ENCODE results near the gene DHRS3.
"Not testable (repeated sequence)": the region's sequence is repeated elsewhere in the genome, so short reads cannot be mapped to it uniquely, and the experiment has no call there.

Gene DHRS3, protein sequence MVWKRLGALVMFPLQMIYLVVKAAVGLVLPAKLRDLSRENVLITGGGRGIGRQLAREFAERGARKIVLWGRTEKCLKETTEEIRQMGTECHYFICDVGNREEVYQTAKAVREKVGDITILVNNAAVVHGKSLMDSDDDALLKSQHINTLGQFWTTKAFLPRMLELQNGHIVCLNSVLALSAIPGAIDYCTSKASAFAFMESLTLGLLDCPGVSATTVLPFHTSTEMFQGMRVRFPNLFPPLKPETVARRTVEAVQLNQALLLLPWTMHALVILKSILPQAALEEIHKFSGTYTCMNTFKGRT

DNA sequence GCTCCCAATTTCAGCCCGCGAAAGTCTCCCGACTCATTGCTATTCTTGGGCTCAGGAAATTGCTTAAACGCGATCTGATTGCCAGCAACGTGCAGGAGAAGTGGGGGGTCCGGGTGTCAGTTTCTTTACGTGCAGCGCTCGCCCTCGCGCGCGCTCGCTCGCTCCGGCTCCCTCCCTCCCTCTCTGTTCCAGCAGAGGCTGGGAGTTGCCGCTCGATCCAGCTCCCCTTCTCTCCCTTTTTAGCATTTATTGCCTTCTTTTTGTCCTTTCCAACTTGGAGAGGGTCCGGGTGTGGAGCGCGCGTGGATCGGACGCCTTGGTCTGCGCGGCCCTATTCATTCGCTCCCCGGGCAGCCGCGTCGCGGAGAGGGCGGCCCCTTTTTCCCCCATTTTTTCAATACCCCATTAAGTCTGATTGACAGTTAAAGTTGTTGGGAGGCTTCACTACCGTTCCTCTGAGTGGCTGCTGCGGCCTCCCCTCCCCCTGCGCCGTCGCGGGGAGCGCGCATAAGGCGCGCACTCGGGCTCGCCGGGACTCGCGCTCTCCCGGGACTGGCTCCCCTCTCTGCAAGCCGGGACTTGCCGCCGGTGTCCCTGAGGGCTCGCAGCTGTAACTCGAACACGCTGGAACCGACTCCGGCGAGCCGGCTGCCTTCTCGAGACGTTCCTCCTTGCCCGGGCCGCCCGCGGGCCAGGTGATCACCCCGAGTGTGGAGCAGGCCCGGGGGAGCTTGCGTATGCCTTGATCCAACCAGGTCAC is at the start of gene DHRS3:
Gene DHRS3 (minus strand): TSS at position 310 of the 760 bp plus-strand sequence. CDS start 862 bp downstream, outside the sequence.
- DNase-seq (ENCODE audit: low read depth in 2 of 2): peak; percentile 33 to 48

GRCh38 chr1:12666141-12666735 is 48.2 kb upstream of the DHRS3 start:
- no peak for DNase-seq (ENCODE audit: low read depth in 2 of 2)

- DNase-seq (ENCODE audit: low read depth in 2 of 2): no peak
Observed at GRCh38 chr1:12665511-12665910, 47.5 kb upstream of the DHRS3 start.

DNA sequence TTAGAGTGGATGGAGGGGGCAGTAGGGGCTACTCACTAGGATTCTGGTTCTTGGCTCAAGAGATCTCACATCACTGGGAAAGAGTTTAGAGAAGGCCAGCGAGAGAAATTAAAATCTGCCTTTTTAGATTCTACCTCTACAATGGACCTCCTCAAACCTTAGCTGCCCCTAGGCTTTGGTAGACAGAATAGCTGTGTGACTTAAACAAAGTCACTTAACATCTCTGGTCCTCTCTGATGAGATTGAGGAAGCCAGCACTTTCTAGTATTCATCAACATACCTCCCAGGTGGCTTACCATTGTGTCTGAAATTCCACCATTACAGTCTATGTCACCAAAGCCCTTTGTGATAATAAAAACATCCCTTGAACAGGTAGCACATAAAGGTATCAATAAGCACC is 44.5 kb upstream of the DHRS3 start:
- DNase-seq (ENCODE audit: low read depth in 2 of 2): no peak

- DNase-seq (ENCODE audit: low read depth in 2 of 2): no peak
Observed at GRCh38 chr1:12661606-12662219, 43.7 kb upstream of the DHRS3 start.

GRCh38 chr1:12658531-12659453 is 40.8 kb upstream of the DHRS3 start:
- DNase-seq (ENCODE audit: low read depth in 2 of 2): peak; percentile 57 to 60

GRCh38 chr1:12657885-12658512 is 40.0 kb upstream of the DHRS3 start:
- not testable (repeated sequence) for DNase-seq (ENCODE audit: low read depth in 2 of 2)

DNA sequence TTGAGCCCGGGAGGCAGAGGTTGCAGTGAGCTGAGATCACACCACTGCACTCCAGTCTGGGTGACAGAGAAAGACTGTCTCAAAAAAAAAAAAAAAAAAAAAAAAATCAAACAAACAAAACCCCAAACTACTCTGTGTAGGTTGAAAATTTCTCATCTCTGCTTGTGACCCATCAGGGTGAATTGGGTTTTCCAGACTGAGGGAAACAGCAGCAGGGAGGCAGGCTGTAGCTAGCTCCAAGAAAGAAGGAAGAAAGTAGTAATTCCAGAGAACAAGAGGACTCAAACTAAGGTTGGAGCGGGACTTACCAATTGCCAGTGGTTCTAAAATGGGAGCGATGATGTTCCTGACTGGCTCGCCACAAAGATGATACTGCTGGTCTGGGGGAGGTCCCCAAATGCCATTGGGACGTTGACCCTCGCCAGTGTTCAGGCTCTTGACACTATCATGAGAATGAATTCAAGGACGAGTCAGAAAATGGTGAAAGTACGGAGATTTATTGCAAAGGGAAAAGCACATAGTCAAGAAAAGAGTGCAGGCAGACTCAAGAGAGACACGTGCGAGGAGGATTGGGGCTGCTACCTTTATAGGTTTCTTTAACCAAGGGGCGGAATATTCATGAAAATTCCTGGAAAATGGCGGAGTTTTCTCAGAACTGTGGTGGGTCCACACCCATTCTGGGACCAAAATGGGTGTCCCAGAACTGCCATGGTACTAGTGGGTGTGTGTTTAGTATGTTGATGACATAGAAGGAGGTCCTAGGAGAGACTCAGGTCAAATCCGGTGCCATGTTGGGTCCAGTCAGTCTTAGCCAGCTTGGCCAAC is 39.3 kb upstream of the DHRS3 start:
- DNase-seq (ENCODE audit: low read depth in 2 of 2): no peak

- DNase-seq (ENCODE audit: low read depth in 2 of 2): no peak
Observed at GRCh38 chr1:12656575-12656974, 38.6 kb upstream of the DHRS3 start.

GRCh38 chr1:12654657-12655056 is 36.6 kb upstream of the DHRS3 start:
- no peak for DNase-seq (ENCODE audit: low read depth in 2 of 2)

GRCh38 chr1:12654004-12654567 is 36.1 kb upstream of the DHRS3 start:
- no peak for DNase-seq (ENCODE audit: low read depth in 2 of 2)

- DNase-seq (ENCODE audit: low read depth in 2 of 2): no peak
Observed at GRCh38 chr1:12649971-12650421, 32.0 kb upstream of the DHRS3 start.

DNA sequence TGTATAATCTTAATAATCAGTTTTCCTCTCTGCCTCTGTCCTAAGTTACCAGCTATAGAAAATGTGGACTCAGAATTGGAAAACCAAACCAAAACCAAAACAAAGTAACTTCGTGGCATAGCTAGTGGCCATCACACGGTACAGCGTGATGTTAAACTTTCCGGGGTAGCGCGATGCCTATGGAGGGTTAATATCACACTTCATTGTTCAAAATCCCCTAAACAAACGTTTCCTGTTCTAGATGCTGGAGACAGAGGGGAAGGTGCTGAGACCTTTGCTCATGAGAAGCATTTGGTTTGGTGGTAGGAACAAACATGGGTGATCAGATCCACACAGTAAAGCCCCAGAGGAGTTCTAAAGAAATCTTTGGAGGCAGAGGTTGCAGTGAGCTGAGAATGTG is 30.7 kb upstream of the DHRS3 start:
- no peak for DNase-seq (ENCODE audit: low read depth in 2 of 2)

GRCh38 chr1:12645401-12645800 is 27.4 kb upstream of the DHRS3 start:
- DNase-seq (ENCODE audit: low read depth in 2 of 2): not testable (repeated sequence)

DNA sequence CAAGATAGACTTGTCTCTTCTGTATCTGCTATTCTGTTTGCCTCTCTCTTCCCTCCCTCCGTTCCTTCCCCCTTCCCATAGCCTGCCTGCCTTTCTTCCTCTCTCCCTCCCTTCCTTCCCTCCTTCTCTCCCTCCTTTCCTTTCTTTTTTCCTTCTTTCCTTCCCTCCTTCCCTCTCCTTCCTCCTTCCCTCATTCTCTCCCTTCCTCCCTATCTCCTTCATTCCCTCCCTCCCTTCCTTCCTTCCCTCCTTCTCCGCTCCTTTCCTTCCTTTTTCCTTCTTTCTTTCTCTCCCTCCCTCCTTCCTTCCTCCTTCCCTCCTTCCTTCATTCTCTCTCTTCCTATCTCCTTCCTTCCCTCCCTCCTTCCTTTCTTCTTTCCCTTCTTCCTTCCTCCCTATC is 26.8 kb upstream of the DHRS3 start:
- DNase-seq (ENCODE audit: low read depth in 2 of 2): no peak

- DNase-seq (ENCODE audit: low read depth in 2 of 2): no peak
Observed at GRCh38 chr1:12644237-12644636, 26.2 kb upstream of the DHRS3 start.

- DNase-seq (ENCODE audit: low read depth in 2 of 2): no peak
Observed at GRCh38 chr1:12643785-12644184, 25.8 kb upstream of the DHRS3 start, which contains the start of gene AADACL4. AADACL4 (plus strand) TSS chr1:12644085; CDS start chr1:12644547, 462 bp downstream.

DNA sequence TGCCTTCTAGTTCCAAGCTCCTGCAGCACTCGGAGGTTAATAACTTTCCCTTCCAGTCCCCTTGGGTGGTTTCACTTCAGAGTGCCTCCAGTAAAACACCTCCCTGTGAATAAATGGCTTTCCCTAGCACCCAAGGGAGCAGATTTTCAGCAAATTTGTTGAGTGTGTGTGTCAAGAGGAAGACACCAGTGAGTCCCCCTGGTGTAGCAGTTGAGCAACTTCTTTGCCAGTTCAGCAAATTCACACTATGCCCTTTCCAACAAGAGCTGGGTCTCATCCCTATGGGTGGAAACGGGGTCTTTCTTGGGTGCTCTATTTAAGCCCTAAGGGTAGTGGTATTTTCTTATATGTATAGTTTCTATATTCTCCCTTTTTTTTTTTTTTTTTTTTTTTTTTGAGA is 25.1 kb upstream of the DHRS3 start:
- DNase-seq (ENCODE audit: low read depth in 2 of 2): no peak

DNA sequence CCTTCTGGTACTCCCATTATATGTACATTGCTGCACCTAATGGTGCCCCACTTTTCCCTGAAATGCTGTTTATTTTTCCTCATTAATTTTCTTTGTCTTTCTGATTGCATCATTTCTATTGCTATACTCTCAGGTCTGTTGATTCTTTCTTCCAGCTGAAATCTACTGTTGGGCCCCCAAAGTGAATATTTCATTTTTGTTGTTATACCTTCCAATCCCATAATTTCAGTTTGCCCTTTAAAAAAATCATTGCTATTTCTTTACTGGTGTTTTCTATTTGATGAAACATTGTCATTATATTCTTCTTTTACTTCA is 22.9 kb upstream of the DHRS3 start:
- DNase-seq (ENCODE audit: low read depth in 2 of 2): no peak
